Measurements from ENCODE around the gene ASPM.

GRCh38 chr1:197178998-197179397 is 32.5 kb upstream of the ASPM start:
- TF ChIP-seq CTCF (IDR thresholded peaks at IDR 0.05; ENCODE audit: low read depth, low read length, missing input control), result peak; percentile 37
- peak; percentile 9 to 28 for TF ChIP-seq RXRA (IDR thresholded peaks at IDR 0.05)
- no peak for TF ChIP-seq FOXA1 (IDR thresholded peaks at IDR 0.05)
- no peak for TF ChIP-seq TAF1 (conservative IDR thresholded peaks at IDR 0.05)
- no peak for TF ChIP-seq REST (IDR thresholded peaks at IDR 0.05)
- TF ChIP-seq GABPA (IDR thresholded peaks at IDR 0.05 in 1 of 2, conservative IDR thresholded peaks at IDR 0.05 in 1 of 2), result no peak
- no peak for TF ChIP-seq SP1 (IDR thresholded peaks at IDR 0.05)
- TF ChIP-seq, protein P1, sequence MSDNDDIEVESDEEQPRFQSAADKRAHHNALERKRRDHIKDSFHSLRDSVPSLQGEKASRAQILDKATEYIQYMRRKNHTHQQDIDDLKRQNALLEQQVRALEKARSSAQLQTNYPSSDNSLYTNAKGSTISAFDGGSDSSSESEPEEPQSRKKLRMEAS (IDR thresholded peaks at IDR 0.05), result no peak
- no peak for TF ChIP-seq YY1 (IDR thresholded peaks at IDR 0.05)
- TF ChIP-seq ATF3 (IDR thresholded peaks at IDR 0.05), result no peak
- TF ChIP-seq EGR1 (IDR thresholded peaks at IDR 0.05; ENCODE audit: low read depth in 2 of 2), result no peak
